GM12875 (cell line): ENCODE measurements around the gene C9orf152.

ENCODE experiments used
- H3K4me3 ChIP-seq: one replicate; pipeline ENCODE4 v1.5.1; 2011; ENCODE audit warnings: low read depth, low read length, control low read depth
- CTCF ChIP-seq: IDR thresholded peaks from 2 replicates; pipeline ENCODE4 v1.5.1; 2011; ENCODE audit warnings: low read depth, mild to moderate bottlenecking, control low read depth, inconsistent platforms, low read length, moderate library complexity, borderline replicate concordance; ENCODE audit not compliant: insufficient read depth

The C9orf152 gene

GRCh38 chr9:110241858-110242321 is 33.9 kb upstream of the C9orf152 start:
- H3K4me3 ChIP-seq: no peak overlapping the region
- TF ChIP-seq CTCF: no peak

- no peak overlapping the region for H3K4me3 ChIP-seq
- no peak for TF ChIP-seq CTCF
Observed at GRCh38 chr9:110241260-110241857, 33.4 kb upstream of the C9orf152 start.

DNA sequence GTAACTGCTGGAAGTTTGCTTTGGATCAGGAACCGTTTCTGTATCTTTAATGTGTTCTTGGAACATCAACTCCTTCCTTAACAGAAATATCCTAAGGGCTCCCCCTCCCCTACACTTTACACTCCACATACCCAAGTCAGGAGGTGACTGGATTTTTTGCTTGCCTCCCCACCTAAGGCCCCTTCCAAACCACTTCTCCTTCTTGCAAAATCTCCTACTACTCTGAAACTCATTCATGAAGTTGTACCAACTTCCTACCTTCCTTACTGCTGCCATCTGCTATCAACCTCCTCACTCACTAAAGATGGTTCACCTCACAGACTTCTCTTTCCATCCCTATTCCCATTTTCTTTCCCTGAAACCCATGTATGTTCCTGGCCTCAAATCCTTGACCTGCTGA is 32.2 kb upstream of the C9orf152 start:
- no peak overlapping the region for H3K4me3 ChIP-seq
- TF ChIP-seq CTCF: no peak

GRCh38 chr9:110228321-110228720 is 20.4 kb upstream of the C9orf152 start:
- no peak overlapping the region for H3K4me3 ChIP-seq
- TF ChIP-seq CTCF: no peak

DNA sequence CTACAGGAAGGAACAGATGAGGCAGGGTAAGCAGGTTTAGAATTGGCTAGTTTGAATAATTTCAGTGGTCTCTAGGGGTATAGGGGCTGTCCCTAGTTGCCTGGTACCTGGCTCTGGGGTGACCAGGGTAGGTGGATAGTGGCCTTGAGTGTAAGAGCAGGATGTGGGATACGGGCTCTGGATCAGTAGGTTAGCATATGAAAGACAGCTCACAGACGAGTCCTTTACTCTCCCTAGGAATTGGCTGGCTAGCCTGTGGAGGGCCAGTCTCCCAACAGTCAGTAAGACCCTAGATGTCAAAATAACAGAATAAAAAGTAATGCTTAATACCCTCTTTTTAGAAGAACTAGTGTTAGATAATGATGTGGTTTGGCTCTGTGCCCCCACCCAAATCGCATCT is 16.6 kb upstream of the C9orf152 start:
- TF ChIP-seq CTCF: no peak

DNA sequence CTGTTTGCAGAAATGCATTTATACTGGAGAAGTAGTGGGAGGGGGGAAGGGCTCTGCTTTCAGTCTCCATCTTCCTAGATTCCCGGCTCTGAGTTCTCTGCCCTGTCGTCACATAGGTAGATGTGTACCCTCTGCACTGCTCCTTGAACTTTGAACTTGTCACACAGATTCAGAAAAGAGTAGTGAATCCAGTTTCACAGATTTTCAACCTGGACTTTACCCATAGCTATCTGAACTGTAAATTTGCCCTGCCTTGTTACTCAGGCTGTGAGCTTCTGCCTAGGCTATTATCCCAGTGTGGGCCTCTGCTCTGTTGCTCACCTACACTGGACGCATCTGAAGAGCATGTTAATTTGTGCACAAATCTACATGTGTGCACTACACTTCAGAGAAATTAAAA is 12.8 kb upstream of the C9orf152 start:
- no peak for TF ChIP-seq CTCF
- no peak overlapping the region for H3K4me3 ChIP-seq

More for the DNA sequence above, 16.6 kb upstream of the C9orf152 start:
- no peak overlapping the region for H3K4me3 ChIP-seq

DNA sequence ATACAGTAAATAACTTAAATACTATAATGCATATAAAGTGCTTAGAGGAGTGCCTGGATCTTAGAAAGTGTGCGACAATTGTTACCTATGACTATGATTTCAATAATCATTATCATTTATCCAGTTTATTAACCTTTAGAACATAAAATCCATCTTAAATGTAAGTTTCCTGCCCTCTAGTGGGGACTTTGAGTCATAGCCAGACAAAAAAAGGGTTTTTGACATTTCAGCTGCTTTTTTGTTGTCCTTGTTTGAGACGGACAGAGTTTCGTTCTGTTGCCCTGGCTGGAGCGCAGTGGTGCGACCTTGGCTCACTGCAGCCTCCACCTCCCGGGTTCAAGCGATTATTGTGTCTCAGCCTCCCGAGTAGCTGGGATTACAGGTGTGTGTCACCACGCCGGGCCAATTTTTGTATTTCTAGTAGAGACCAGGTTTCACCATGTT is 9.7 kb upstream of the C9orf152 start:
- H3K4me3 ChIP-seq: no peak overlapping the region
- peak; percentile 57; the same call in 1 of the 2 replicates for TF ChIP-seq CTCF
